Panc1 (cell line): ENCODE results near the gene TOR1A. TPM values are rescaled to one million over a fixed set of nuclear protein-coding genes. Genes with fewer than 3 reads are reported as not detected.

ENCODE experiments used
- ATAC-seq: fragments of 200-7000 bp; cut with Tn5 transposase; 2 replicates; pipeline ENCODE4 v1.9.1; 2020; ENCODE audit warnings: mild to moderate bottlenecking, moderate library complexity
- BruUV-seq: library from RNA; stranded (reverse); fragments of 400-500 nt; replicated peaks from 2 replicates; lab custom pipeline; 2021; lab: Mats Ljungman, UMichigan
- CTCF ChIA-PET: fragments of 300-600 bp; sonication (Branson Sonifier 250); formaldehyde crosslinking; loops from one replicate; lab custom pipeline; 2022; ENCODE audit warnings: antibody characterized with exemption; lab: Charles Lee
- POLR2A ChIA-PET: fragments of 300-600 bp; sonication (Branson Sonifier 250); formaldehyde crosslinking; loops from one replicate; lab custom pipeline; 2022; ENCODE audit warnings: antibody characterized with exemption; lab: Charles Lee
- DNase-seq: peaks from one replicate; pipeline ENCODE4 v3.0.0-alpha.2; 2010; ENCODE audit warnings: low read depth, low spot score
- H3K27ac ChIP-seq: 2 replicates; pipeline ENCODE4 v1.5.1; 2011; ENCODE audit warnings: mild to moderate bottlenecking, low read length, inconsistent platforms
- H3K27me3 ChIP-seq: fragments of 200-500 bp; sonication (Bioruptor generic); 2 replicates; pipeline ENCODE4 v1.6.0; 2014; ENCODE audit warnings: low read length, inconsistent platforms; ENCODE audit not compliant: control insufficient read depth, insufficient read depth
- H3K36me3 ChIP-seq: fragments of 200-500 bp; sonication (Bioruptor generic); 2 replicates; pipeline ENCODE4 v1.5.1; 2014; ENCODE audit warnings: inconsistent platforms, mild to moderate bottlenecking, low read length, moderate library complexity; ENCODE audit not compliant: control insufficient read depth, insufficient read depth
- H3K4me1 ChIP-seq: 2 replicates; pipeline ENCODE4 v1.5.1; 2011; ENCODE audit warnings: inconsistent platforms, mild to moderate bottlenecking, low read length, moderate library complexity; ENCODE audit not compliant: control insufficient read depth, insufficient read depth
- H3K4me3 ChIP-seq, 2 experiments: 2 replicates each; pipeline ENCODE4 v1.5.1; 2011 to 2012; ENCODE audit warnings: low read depth in 2 of 2, low read length in 2 of 2, mild to moderate bottlenecking in 2 of 2, inconsistent platforms in 1 of 2, moderate library complexity in 1 of 2
- H3K9me3 ChIP-seq: fragments of 200-500 bp; sonication (Bioruptor generic); 2 replicates; pipeline ENCODE4 v1.5.1; 2014; ENCODE audit warnings: low read depth, mild to moderate bottlenecking, inconsistent platforms, low read length, moderate library complexity; ENCODE audit not compliant: control insufficient read depth, insufficient read depth
- POLR2AphosphoS5 ChIP-seq: IDR thresholded peaks from 2 replicates; pipeline ENCODE4 v1.6.1; 2012; ENCODE audit warnings: mild to moderate bottlenecking, low read depth, low read length, moderate library complexity
- SIN3A ChIP-seq: IDR thresholded peaks from 2 replicates; pipeline ENCODE4 v1.6.1; 2012; ENCODE audit warnings: low read depth, mild to moderate bottlenecking, low read length, moderate library complexity, borderline replicate concordance; ENCODE audit not compliant: insufficient read depth
- TCF7L2 ChIP-seq: IDR thresholded peaks from 2 replicates; pipeline ENCODE4 v1.6.1; 2011; ENCODE audit warnings: mild to moderate bottlenecking, low read depth, low read length, inconsistent platforms
- in situ Hi-C: cut with HindIII; loops from 2 replicates; pipeline ENCODE4 v1.10.0; 2016; ENCODE audit warnings: low sequenced_read_pairs, low pct_unique_long_range_greater_than_20kb
- intact Hi-C: fragments of 100-400 bp; cut with micrococcal nuclease; formaldehyde crosslinking; loops from one replicate; pipeline ENCODE4 v1.10.0; 2022; ENCODE audit not compliant: unreplicated experiment
- total RNA-seq: library from RNA; stranded (reverse); gene quantifications from one replicate; pipeline ENCODE4 v1.2.1, GENCODE V29; 2021; ENCODE audit not compliant: unreplicated experiment
- TF ChIP-seq, protein P1 (sequence below): fragments of 450-650 bp; IDR thresholded peaks from 2 replicates; pipeline ENCODE4 v1.5.1; 2017; ENCODE audit warnings: mild to moderate bottlenecking
- TF ChIP-seq, protein P2 (sequence below), 2 experiments: IDR thresholded peaks; 2 replicates each; pipeline ENCODE4 v1.6.1; 2011 to 2012; ENCODE audit warnings: low read depth in 2 of 2, control low read depth in 1 of 2, low read length in 1 of 2, mild to moderate bottlenecking in 1 of 2, moderate library complexity in 1 of 2; ENCODE audit not compliant: insufficient read depth in 1 of 2

Gene TOR1A
- total RNA-seq, 1 experiment from 2014 or later = 33.6 TPM

DNA sequence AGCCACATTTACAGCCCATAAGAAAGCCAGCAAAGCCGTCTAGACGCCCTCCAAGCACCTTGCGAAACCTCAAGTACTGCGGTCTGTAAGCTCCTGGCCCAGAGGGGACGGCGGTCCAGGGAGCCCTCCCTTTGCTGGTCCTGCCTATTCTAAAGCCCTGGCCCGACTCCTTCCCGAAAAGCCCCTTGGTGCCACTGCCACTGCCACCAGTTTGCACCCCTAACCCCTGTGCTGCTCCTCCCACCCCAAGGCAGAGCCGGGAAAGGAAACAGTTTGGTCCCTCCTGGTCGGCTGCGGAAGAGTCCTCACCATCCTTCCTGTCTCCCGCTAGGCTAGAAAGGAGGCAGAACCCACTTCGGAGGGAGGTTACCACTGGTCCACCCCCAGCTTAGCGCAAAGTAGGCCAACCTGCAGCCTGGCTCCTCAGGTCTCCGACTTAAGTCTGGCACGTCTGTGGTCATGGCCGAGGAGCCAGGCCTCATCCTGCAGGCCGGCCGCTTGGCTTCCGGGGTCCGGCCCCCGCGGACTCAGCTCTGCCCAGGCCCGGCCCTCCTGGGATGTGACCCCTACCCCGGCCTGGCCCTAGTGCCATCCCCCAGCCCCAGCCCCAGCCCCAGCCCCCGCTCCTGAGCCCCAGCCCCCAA, 916 bp downstream of the TOR1A start:
- in situ Hi-C loops = no loop called here
- no peak for TF ChIP-seq TCF7L2
- TF ChIP-seq POLR2AphosphoS5 = no peak
- TF ChIP-seq, protein P1, sequence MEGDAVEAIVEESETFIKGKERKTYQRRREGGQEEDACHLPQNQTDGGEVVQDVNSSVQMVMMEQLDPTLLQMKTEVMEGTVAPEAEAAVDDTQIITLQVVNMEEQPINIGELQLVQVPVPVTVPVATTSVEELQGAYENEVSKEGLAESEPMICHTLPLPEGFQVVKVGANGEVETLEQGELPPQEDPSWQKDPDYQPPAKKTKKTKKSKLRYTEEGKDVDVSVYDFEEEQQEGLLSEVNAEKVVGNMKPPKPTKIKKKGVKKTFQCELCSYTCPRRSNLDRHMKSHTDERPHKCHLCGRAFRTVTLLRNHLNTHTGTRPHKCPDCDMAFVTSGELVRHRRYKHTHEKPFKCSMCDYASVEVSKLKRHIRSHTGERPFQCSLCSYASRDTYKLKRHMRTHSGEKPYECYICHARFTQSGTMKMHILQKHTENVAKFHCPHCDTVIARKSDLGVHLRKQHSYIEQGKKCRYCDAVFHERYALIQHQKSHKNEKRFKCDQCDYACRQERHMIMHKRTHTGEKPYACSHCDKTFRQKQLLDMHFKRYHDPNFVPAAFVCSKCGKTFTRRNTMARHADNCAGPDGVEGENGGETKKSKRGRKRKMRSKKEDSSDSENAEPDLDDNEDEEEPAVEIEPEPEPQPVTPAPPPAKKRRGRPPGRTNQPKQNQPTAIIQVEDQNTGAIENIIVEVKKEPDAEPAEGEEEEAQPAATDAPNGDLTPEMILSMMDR = no peak
- TF ChIP-seq SIN3A = no peak
- TF ChIP-seq, protein P2, sequence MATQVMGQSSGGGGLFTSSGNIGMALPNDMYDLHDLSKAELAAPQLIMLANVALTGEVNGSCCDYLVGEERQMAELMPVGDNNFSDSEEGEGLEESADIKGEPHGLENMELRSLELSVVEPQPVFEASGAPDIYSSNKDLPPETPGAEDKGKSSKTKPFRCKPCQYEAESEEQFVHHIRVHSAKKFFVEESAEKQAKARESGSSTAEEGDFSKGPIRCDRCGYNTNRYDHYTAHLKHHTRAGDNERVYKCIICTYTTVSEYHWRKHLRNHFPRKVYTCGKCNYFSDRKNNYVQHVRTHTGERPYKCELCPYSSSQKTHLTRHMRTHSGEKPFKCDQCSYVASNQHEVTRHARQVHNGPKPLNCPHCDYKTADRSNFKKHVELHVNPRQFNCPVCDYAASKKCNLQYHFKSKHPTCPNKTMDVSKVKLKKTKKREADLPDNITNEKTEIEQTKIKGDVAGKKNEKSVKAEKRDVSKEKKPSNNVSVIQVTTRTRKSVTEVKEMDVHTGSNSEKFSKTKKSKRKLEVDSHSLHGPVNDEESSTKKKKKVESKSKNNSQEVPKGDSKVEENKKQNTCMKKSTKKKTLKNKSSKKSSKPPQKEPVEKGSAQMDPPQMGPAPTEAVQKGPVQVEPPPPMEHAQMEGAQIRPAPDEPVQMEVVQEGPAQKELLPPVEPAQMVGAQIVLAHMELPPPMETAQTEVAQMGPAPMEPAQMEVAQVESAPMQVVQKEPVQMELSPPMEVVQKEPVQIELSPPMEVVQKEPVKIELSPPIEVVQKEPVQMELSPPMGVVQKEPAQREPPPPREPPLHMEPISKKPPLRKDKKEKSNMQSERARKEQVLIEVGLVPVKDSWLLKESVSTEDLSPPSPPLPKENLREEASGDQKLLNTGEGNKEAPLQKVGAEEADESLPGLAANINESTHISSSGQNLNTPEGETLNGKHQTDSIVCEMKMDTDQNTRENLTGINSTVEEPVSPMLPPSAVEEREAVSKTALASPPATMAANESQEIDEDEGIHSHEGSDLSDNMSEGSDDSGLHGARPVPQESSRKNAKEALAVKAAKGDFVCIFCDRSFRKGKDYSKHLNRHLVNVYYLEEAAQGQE (IDR thresholded peaks at IDR 0.05; ENCODE audit: insufficient read depth in 1 of 2, low read depth in 2 of 2, low read length in 1 of 2) = no peak
- Histone ChIP-seq H3K36me3 (peaks cover 4% of the 10 kb centered on the region; the same call in 1 of the 2 replicates), H3K4me1 (no peaks in the 10 kb centered on the region), H3K9me3 (no peaks in the 10 kb centered on the region), H3K27ac (peak overlapping the region; percentile 66), H3K27me3 (no peaks in the 10 kb centered on the region), H3K4me3 (peak overlapping the region; percentile 60 to 62)
- no peak for DNase-seq
- BruUV-seq = no TSS peak
- peak; percentile 54 for ATAC-seq
- ChIA-PET CTCF (no interaction called here), POLR2A (no interaction called here)
- intact Hi-C loops = no loop called here

DNA sequence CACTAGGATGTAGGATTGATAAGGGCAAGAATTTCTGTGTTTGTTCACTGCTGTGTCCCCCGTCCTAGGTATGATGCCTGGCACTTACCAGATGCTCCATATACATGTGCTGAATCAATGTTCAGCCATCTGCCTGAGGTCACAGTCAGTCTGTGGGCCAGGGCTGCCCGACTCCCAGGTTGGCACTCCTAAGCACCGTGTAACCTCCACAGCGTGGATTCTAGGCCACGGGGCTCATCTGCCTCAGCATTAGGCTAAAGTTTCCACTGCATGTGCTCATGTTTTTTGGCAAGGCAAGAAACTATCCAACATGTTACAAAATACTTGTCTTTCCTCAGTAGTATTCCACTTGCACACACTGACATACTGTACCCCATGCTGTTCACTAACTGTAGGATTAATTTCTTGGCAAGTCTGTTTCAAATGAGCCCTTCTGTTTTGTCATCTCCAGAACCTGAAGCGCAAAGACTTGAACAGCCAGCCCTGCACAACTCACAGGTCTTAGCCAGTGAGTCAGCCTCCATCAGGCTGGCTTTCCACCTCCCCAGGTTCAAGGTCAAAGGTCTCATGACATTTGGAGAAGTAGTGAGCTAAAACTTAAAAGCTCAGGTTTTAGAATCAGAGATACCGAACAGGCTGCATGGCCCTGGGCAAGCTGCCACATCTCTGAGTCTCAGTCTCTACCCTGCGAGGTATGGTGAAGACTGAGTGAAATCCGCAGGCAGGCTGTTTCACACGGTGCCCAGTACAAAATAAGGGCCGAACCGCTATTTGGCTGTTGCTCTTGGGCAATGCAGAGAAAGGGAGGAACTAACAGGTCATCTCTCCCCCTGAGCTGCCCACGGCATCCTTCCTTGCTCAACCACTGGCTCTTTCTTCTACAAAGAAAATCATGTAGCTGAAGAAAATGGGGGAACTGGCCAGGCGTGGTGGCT, 7.2 kb downstream of the TOR1A start:
- BruUV-seq = no TSS peak
- POLR2A ChIA-PET = no interaction called here
- CTCF ChIA-PET = no interaction called here
- no peak for DNase-seq
- Histone ChIP-seq H3K27ac (no peak overlapping the region), H3K36me3 (peaks cover 4% of the 10 kb centered on the region; the same call in 1 of the 2 replicates), H3K4me1 (no peaks in the 10 kb centered on the region), H3K9me3 (no peaks in the 10 kb centered on the region), H3K27me3 (no peaks in the 10 kb centered on the region), H3K4me3 (no peak overlapping the region)
- intact Hi-C loops = no loop called here
- in situ Hi-C loops = no loop called here
- TF ChIP-seq, protein P1 = no peak
- no peak for TF ChIP-seq TCF7L2
- no peak for TF ChIP-seq POLR2AphosphoS5
- TF ChIP-seq, protein P2 (IDR thresholded peaks at IDR 0.05; ENCODE audit: insufficient read depth in 1 of 2, low read depth in 2 of 2, low read length in 1 of 2) = no peak
- TF ChIP-seq SIN3A = no peak
- ATAC-seq = no peak
